Large intestine (tissue), 3 donors: ENCODE data around the gene DMAC1. TPM values are rescaled to one million over a fixed set of nuclear protein-coding genes. Genes with fewer than 3 reads are reported as not detected.

Experiments
- DNase-seq, 2 donors: peaks; one replicate each; pipeline versions ENCODE4 v3.0.0 to v3.0.0-alpha.2; 2013
- H3K27ac ChIP-seq: one replicate; pipeline ENCODE4 v1.5.1; 2013; ENCODE audit warnings: low read length
- H3K27me3 ChIP-seq: 2 replicates; pipeline ENCODE4 v1.6.1; 2013; ENCODE audit warnings: low read length; ENCODE audit not compliant: control insufficient read depth, insufficient read depth
- H3K36me3 ChIP-seq: 2 replicates; pipeline ENCODE4 v1.6.1; 2013; ENCODE audit warnings: low read length; ENCODE audit not compliant: control insufficient read depth, insufficient read depth
- H3K4me1 ChIP-seq: one replicate; pipeline ENCODE4 v1.6.1; 2013; ENCODE audit warnings: low read length; ENCODE audit not compliant: control insufficient read depth, insufficient read depth
- H3K4me3 ChIP-seq: one replicate; pipeline ENCODE4 v1.5.1; 2013; ENCODE audit warnings: low read length
- H3K9me3 ChIP-seq: one replicate; pipeline ENCODE4 v1.6.1; 2013; ENCODE audit warnings: mild to moderate bottlenecking, low read depth, low read length, moderate library complexity; ENCODE audit not compliant: control insufficient read depth
- WGBS: methylation state at CpG from one replicate; pipeline ENCODE4 v1.1.5; 2013; ENCODE audit warnings: low lambda C conversion rate; ENCODE audit not compliant: insufficient coverage; 5-methylcytosine and 5-hydroxymethylcytosine counted together
- polyA plus RNA-seq: library from polyadenylated mRNA; unstranded; fragments of 120-200 nt; gene quantifications from one replicate; pipeline ENCODE4 v1.2.1, GENCODE V29; 2013

The DMAC1 gene
- polyA plus RNA-seq, 1 donor, result 46.5 TPM

DNA sequence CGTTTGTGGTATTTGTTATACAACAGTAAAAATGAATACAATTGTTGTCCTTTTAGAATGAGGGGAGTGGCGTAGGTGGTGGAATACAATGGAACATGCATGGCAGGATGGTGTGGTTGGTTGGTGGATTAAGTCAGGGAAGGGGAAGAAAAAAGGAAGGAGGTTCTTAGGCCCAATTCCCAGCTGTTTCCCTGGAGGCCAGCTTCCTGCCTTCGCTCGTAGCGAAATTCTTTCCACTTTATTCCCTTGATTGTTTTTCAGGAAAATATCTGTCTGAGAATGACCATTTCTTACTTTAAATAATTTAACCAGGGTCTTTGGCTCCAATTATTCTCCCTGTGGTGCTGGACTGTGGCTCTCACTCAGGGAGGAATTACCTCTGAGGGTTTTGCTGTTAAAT is 24.1 kb upstream of the DMAC1 start:
- Histone ChIP-seq H3K36me3 (no peaks in the 10 kb centered on the region), H3K27ac (no peak overlapping the region), H3K4me3 (no peak overlapping the region), H3K27me3 (no peaks in the 10 kb centered on the region), H3K4me1 (no peaks in the 10 kb centered on the region), H3K9me3 (no peaks in the 10 kb centered on the region)
- WGBS, result 87% methylated on average over 3 of the region's 5 CpGs
- no peak for DNase-seq

GRCh38 chr9:7819984-7820383 is 20.4 kb upstream of the DMAC1 start:
- H3K4me1 ChIP-seq, result no peaks in the 10 kb centered on the region
- WGBS, result no CpG with 5 or more reads among the region's 1 CpG
- no peak overlapping the region for H3K27ac ChIP-seq
- H3K27me3 ChIP-seq, result no peaks in the 10 kb centered on the region
- no peaks in the 10 kb centered on the region for H3K9me3 ChIP-seq
- no peak for DNase-seq
- no peak overlapping the region for H3K4me3 ChIP-seq
- no peaks in the 10 kb centered on the region for H3K36me3 ChIP-seq

DNA sequence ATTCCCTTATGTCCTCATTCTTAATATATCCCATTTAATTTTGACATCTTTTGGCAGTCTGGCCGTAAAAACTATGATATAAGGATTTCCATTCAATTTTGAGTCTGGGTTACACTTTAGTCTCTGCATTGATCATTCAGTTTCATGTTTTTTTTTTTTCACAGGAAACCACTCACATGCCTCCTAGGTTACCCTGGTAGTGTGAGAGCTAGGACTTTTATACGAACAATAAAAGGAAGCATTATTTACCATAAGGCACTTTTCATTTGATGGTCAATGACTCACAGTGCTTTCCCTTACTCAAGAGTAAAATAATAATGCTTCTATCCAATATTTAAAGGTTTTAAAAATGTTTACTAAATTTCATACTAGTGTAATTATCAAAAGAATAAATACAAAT is 16.4 kb upstream of the DMAC1 start:
- Histone ChIP-seq H3K36me3 (no peaks in the 10 kb centered on the region), H3K4me1 (no peaks in the 10 kb centered on the region), H3K4me3 (no peak overlapping the region), H3K27me3 (no peaks in the 10 kb centered on the region), H3K9me3 (no peaks in the 10 kb centered on the region), H3K27ac (no peak overlapping the region)
- DNase-seq, result no peak
- WGBS, result 100% methylated on average over 1 of the region's 2 CpGs

GRCh38 chr9:7813030-7813429 is 13.5 kb upstream of the DMAC1 start:
- no CpG with 5 or more reads among the region's 2 CpGs for WGBS
- Histone ChIP-seq H3K27me3 (no peaks in the 10 kb centered on the region), H3K36me3 (no peaks in the 10 kb centered on the region), H3K4me3 (no peak overlapping the region), H3K9me3 (no peaks in the 10 kb centered on the region), H3K27ac (no peak overlapping the region), H3K4me1 (no peaks in the 10 kb centered on the region)
- no peak for DNase-seq

- Histone ChIP-seq H3K27ac (no peak overlapping the region), H3K27me3 (no peaks in the 10 kb centered on the region), H3K4me1 (no peaks in the 10 kb centered on the region), H3K9me3 (no peaks in the 10 kb centered on the region), H3K36me3 (no peaks in the 10 kb centered on the region), H3K4me3 (no peak overlapping the region)
- 20% methylated on average over 1 of the region's 3 CpGs for WGBS
- DNase-seq, result no peak
Measured at GRCh38 chr9:7811677-7812076, 12.1 kb upstream of the DMAC1 start.

DNA sequence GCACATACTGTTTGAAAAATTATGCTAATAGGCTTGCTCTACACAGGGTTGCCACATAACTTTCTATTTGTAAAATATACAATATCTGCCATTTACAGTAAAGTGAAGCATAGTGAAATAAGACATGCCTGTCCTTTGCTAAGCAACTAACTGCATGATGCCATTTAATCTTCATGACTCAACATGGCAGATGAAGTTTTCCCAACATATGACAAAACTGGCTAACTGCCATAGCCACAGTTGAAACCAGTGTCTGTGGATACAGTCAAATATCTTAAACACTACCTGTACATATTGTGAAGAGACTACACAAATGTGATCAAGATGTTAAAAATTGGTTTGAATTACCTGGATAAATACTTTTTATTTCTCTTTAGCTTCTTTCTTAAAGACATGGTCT is 3.1 kb upstream of the DMAC1 start:
- Histone ChIP-seq H3K27me3 (no peaks in the 10 kb centered on the region), H3K9me3 (no peaks in the 10 kb centered on the region), H3K4me3 (no peak overlapping the region), H3K36me3 (no peaks in the 10 kb centered on the region), H3K27ac (no peak overlapping the region), H3K4me1 (peaks cover 6% of the 10 kb centered on the region)
- no peak for DNase-seq

DNA sequence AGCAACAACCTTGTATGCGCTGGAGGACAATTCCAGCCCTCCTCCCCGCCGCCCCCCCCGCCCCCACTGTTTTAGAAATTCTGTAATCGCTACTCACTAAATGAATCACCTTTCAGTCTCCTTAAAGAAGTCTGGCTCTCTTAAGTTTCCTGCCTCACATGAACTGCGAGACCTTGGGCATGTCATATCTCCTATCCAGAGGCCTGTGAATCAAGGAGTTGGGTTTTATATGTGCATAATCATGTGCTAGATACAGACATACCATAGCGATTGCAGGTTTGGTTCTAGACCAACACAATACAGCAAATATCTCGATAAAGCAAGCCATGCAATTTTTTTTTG is 337 bp upstream of the DMAC1 start:
- WGBS, result no CpG with 5 or more reads among the region's 8 CpGs

DNA sequence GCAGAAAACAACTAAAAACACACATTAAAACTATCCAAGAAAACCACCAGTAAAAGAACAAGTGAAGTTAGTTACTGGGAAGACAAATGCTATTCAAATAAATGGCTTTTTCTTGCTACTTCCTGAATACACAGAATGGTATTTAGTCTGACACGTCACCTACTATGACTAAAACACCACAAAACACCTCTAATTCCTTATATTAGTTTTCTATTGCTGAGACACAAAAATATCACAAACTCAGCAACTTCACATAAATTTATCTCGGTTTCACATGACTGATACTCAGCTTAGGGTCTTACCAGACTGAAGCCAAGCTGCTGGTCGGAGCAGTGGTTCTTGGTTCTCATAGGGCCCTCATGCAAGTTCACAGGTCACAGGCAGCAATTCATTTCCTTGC is 5.4 kb downstream of the DMAC1 start:
- Histone ChIP-seq H3K27ac (no peak overlapping the region), H3K4me3 (no peak overlapping the region), H3K27me3 (no peaks in the 10 kb centered on the region), H3K36me3 (peaks cover 12% of the 10 kb centered on the region), H3K4me1 (peaks cover 6% of the 10 kb centered on the region), H3K9me3 (no peaks in the 10 kb centered on the region)
- DNase-seq, result no peak
- 100% methylated on average over 1 of the region's 3 CpGs for WGBS

More for the DNA sequence above, 337 bp upstream of the DMAC1 start:
- Histone ChIP-seq H3K27ac (no peak overlapping the region), H3K36me3 (peaks cover 4% of the 10 kb centered on the region), H3K4me1 (peaks cover 6% of the 10 kb centered on the region), H3K27me3 (no peaks in the 10 kb centered on the region), H3K9me3 (no peaks in the 10 kb centered on the region), H3K4me3 (peak overlapping the region; percentile 96)
- DNase-seq, result peak in 1 of 2 donors; percentile 11

- Histone ChIP-seq H3K27ac (no peak overlapping the region), H3K27me3 (no peaks in the 10 kb centered on the region), H3K36me3 (peaks cover 12% of the 10 kb centered on the region), H3K4me1 (no peaks in the 10 kb centered on the region), H3K9me3 (no peaks in the 10 kb centered on the region), H3K4me3 (no peak overlapping the region)
- no peak for DNase-seq
- WGBS, result no CpG with 5 or more reads among the region's 4 CpGs
Measured at GRCh38 chr9:7791394-7791793, 8.2 kb downstream of the DMAC1 start.

- Histone ChIP-seq H3K4me1 (no peaks in the 10 kb centered on the region), H3K27me3 (no peaks in the 10 kb centered on the region), H3K4me3 (no peak overlapping the region), H3K9me3 (no peaks in the 10 kb centered on the region), H3K27ac (no peak overlapping the region), H3K36me3 (peaks cover 12% of the 10 kb centered on the region)
- no peak for DNase-seq
- no CpG with 5 or more reads among the region's 6 CpGs for WGBS
Measured at GRCh38 chr9:7790819-7791182, 8.8 kb downstream of the DMAC1 start.

GRCh38 chr9:7790022-7790818 is 9.4 kb downstream of the DMAC1 start:
- H3K9me3 ChIP-seq, result no peaks in the 10 kb centered on the region
- DNase-seq, result no peak
- no peaks in the 10 kb centered on the region for H3K27me3 ChIP-seq
- H3K36me3 ChIP-seq, result peaks cover 9% of the 10 kb centered on the region
- no peak overlapping the region for H3K4me3 ChIP-seq
- H3K27ac ChIP-seq, result no peak overlapping the region
- H3K4me1 ChIP-seq, result no peaks in the 10 kb centered on the region
- WGBS, result no CpG with 5 or more reads among the region's 12 CpGs
